Ishikawa (cell line): ENCODE data around the gene NFILZ.

Source experiments
- EP300 ChIP-seq: IDR thresholded peaks from 2 replicates; pipeline ENCODE4 v1.6.1; 2012; ENCODE audit warnings: borderline replicate concordance
- NFIC ChIP-seq: IDR thresholded peaks from 2 replicates; pipeline ENCODE4 v1.6.1; 2012
- RAD21 ChIP-seq: IDR thresholded peaks from 2 replicates; pipeline ENCODE4 v1.6.1; 2012; ENCODE audit warnings: low read depth
- TAF1 ChIP-seq: IDR thresholded peaks from 2 replicates; pipeline ENCODE4 v1.6.1; 2012; ENCODE audit warnings: low read depth, mild to moderate bottlenecking
- TEAD4 ChIP-seq: IDR thresholded peaks from 2 replicates; pipeline ENCODE4 v1.6.1; 2012
- TF ChIP-seq, protein P1 (sequence below): IDR thresholded peaks from 2 replicates; pipeline ENCODE4 v1.6.1; 2012; ENCODE audit warnings: low read depth, mild to moderate bottlenecking
- TF ChIP-seq, protein P2 (sequence below): IDR thresholded peaks from 2 replicates; pipeline ENCODE4 v1.6.1; 2012
- TF ChIP-seq, protein P3 (sequence below): IDR thresholded peaks from 2 replicates; pipeline ENCODE4 v1.6.1; 2012

DNA sequence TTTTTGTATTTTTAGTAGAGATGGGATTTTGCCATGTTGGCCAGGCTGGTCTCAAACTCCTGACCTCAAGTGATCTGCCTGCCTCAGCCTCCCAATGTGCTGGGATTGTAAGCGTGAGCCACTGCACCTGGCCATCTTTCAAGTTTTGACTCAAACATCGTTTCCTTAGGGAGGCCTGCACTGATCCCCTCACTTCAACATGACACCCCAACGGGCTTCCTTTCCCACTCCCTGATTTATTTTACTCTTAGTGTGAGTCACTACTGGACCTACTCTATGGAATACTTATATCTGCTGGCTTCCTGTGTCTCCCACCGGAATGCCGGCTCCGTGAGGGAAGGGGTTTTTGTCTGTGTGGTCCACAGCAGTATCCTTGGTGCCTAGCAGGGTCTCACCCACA is 15.4 kb upstream of the NFILZ start:
- TF ChIP-seq EP300 (no peak), TAF1 (no peak), NFIC (no peak), RAD21 (no peak), TEAD4 (no peak)
- TF ChIP-seq, protein P1, sequence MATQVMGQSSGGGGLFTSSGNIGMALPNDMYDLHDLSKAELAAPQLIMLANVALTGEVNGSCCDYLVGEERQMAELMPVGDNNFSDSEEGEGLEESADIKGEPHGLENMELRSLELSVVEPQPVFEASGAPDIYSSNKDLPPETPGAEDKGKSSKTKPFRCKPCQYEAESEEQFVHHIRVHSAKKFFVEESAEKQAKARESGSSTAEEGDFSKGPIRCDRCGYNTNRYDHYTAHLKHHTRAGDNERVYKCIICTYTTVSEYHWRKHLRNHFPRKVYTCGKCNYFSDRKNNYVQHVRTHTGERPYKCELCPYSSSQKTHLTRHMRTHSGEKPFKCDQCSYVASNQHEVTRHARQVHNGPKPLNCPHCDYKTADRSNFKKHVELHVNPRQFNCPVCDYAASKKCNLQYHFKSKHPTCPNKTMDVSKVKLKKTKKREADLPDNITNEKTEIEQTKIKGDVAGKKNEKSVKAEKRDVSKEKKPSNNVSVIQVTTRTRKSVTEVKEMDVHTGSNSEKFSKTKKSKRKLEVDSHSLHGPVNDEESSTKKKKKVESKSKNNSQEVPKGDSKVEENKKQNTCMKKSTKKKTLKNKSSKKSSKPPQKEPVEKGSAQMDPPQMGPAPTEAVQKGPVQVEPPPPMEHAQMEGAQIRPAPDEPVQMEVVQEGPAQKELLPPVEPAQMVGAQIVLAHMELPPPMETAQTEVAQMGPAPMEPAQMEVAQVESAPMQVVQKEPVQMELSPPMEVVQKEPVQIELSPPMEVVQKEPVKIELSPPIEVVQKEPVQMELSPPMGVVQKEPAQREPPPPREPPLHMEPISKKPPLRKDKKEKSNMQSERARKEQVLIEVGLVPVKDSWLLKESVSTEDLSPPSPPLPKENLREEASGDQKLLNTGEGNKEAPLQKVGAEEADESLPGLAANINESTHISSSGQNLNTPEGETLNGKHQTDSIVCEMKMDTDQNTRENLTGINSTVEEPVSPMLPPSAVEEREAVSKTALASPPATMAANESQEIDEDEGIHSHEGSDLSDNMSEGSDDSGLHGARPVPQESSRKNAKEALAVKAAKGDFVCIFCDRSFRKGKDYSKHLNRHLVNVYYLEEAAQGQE = no peak
- TF ChIP-seq, protein P2, sequence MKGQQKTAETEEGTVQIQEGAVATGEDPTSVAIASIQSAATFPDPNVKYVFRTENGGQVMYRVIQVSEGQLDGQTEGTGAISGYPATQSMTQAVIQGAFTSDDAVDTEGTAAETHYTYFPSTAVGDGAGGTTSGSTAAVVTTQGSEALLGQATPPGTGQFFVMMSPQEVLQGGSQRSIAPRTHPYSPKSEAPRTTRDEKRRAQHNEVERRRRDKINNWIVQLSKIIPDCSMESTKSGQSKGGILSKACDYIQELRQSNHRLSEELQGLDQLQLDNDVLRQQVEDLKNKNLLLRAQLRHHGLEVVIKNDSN = no peak
- TF ChIP-seq, protein P3, sequence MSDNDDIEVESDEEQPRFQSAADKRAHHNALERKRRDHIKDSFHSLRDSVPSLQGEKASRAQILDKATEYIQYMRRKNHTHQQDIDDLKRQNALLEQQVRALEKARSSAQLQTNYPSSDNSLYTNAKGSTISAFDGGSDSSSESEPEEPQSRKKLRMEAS = no peak
